LNCaP clone FGC (cell line): ENCODE results near the gene DAAM1.

Source experiments
- DNase-seq: peaks from one replicate; pipeline ENCODE4 v3.0.0-alpha.2; 2011; ENCODE audit warnings: low read depth
- H3K4me3 ChIP-seq: 2 replicates; pipeline ENCODE4 v1.5.1; 2011; ENCODE audit warnings: mild to moderate bottlenecking, low read depth, low read length, control low read depth
- TF ChIP-seq, protein P1 (sequence below): IDR thresholded peaks from 2 replicates; pipeline ENCODE4 v1.5.1; 2012; ENCODE audit warnings: mild to moderate bottlenecking; ENCODE audit not compliant: control insufficient read depth, insufficient read depth; ENCODE audit errors: extremely low read depth

DAAM1 gene

DNA sequence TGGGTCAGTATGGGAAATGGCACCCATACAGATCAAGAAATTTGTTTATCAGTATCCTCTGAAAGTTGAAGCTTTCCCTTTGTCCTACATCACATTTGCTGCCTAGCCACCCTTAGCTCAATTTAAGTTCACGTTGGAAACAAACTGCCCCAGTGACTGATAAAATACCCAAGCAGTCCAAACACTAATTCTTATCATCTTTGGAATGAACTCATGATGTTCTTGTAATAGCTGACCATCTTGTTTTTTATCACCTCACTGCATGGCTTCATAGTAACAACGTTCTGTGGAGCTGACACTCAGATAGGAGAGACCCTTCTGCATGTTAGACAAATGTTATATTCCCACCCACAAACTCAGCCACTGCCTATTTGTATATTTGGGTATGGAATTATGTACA lies 183.3 kb downstream of the DAAM1 start:
- DNase-seq = no peak
- H3K4me3 ChIP-seq = no peak overlapping the region
- TF ChIP-seq, protein P1, sequence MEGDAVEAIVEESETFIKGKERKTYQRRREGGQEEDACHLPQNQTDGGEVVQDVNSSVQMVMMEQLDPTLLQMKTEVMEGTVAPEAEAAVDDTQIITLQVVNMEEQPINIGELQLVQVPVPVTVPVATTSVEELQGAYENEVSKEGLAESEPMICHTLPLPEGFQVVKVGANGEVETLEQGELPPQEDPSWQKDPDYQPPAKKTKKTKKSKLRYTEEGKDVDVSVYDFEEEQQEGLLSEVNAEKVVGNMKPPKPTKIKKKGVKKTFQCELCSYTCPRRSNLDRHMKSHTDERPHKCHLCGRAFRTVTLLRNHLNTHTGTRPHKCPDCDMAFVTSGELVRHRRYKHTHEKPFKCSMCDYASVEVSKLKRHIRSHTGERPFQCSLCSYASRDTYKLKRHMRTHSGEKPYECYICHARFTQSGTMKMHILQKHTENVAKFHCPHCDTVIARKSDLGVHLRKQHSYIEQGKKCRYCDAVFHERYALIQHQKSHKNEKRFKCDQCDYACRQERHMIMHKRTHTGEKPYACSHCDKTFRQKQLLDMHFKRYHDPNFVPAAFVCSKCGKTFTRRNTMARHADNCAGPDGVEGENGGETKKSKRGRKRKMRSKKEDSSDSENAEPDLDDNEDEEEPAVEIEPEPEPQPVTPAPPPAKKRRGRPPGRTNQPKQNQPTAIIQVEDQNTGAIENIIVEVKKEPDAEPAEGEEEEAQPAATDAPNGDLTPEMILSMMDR = no peak

DNA sequence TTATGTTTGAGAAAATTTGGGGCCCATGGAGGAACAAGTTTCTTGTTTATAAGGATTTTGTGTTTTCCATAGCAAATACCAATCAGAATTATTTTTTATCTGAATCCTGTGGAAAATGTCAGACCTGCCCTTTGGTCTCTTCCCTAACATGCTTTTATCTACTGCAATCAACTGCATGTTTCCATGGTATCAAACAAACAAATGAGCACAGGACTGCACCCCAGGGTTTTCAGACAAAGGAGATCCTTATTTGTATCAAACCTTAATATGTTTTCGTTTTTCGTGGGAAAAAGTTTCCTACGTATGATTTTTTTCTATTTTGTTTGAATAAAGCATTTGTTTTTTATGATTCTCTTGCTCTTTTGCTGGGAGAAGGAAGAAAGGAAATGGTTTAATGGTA lies 185.6 kb downstream of the DAAM1 start:
- no peak overlapping the region for H3K4me3 ChIP-seq
- TF ChIP-seq, protein P1 = no peak
- no peak for DNase-seq

DNA sequence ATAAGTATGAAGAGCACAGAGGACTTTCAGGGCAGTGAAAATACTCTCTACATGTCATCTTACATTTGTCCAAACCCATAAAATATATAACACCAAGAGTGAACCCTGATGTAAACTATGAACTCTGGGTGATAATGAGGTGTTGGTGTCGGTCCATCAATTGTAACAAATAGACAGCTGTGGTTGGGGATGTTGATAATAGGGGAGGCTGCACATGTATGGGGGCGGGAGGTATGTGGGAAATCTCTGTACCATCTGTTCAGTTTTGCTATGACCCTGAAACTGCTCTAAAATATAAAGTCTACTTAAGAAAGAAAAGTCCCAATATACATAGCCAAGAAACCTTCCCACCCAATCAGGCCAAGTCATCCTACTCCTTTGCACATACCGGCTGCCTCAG lies 188.2 kb downstream of the DAAM1 start:
- H3K4me3 ChIP-seq = no peak overlapping the region
- TF ChIP-seq, protein P1 = no peak
- no peak for DNase-seq

DNA sequence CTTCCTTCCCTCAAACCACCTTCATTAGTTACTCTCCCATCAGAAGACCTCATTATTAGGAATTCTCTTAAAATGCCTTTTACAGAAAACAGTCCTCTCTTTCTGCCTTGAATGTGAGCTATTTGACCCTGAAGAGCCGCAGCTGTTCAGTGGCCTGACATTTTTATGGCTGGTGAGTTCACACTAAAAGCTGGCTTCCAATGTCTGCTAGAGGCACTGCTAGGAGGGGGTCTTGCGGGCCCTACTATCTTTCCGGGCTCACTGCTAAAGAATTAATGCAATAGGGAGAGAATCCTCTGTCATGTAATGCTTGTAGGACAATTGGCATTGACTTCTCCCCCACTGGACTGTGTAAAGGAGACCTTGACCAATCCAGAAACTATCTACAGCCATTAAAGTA lies 189.0 kb downstream of the DAAM1 start:
- no peak for DNase-seq
- H3K4me3 ChIP-seq = no peak overlapping the region
- TF ChIP-seq, protein P1 = no peak

DNA sequence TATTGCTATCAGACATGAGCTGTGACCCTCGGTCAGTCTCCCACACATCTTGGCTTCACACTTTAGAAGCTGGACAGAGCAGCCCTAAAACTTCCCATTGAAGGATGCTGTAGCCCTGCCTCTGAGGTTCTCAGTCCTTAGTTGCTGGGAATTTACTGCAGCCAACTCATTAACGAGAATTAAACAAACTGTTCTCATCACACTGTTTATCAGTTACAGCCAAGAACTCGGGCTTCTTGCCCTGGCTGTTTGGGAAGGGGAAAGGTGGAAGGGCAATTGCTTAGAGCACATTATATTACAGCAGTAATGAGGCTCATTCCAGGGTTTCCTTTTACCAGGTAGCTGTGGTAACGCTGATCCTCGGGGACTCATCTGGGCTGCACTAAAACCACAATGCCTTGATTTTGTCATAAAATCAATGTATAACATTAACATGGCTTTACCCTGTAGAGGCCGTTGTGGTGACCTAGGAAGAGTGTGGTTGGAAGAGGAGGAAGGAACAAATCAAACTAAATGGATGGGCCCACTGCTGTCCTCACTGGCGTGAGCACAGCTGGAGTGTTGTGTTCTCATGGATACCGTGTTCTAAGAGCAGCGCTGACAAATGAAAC lies 189.6 kb downstream of the DAAM1 start:
- TF ChIP-seq, protein P1 = no peak
- no peak for DNase-seq
- H3K4me3 ChIP-seq = no peak overlapping the region

DNA sequence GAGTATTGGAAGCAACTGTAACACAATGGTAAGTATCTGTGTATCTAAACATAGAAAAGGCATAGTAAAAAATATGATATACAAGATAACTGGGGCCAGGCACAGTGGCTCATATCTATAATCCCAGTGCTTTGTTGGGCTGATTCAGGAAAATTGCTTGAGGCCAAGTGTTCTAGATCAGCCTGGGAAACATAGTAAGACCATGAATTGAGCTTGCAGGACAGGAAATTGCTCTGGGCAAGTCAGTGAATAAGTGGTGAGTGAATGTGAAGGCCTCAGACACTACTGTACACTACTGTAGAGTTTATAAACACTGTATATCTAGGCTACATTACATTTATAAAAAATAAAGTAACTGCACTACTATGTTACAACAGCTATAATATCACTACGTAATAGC lies 201.5 kb downstream of the DAAM1 start:
- TF ChIP-seq, protein P1 = no peak
- no peak for DNase-seq
- no peak overlapping the region for H3K4me3 ChIP-seq

DNA sequence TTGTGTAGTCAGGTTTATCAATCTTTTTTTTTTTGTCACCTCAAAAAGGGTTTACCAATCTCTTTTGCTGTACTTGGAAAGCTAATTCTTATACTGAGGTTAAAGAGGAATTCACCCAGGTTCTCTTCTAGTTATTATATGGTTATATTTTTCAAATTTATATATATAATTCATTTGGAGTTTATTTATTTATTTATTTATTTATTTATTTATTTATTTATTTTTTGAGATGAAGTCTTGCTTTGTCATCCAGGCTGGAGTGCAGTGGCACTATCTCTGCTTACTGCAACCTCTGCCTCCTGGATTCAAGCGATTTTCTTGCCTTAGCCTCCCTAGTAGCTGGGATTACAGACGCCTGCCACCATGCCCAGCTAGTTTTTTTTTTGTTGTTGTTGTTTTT lies 202.9 kb downstream of the DAAM1 start:
- TF ChIP-seq, protein P1 = no peak
- H3K4me3 ChIP-seq = no peak overlapping the region
- no peak for DNase-seq
